Kidney epithelial cell (primary cell): Measurements from ENCODE around the gene ARL5A. TPM values are rescaled to one million over a fixed set of nuclear protein-coding genes. Genes with fewer than 3 reads are reported as not detected.

ENCODE experiments used
- DNase-seq: peaks from one replicate; pipeline ENCODE4 v3.0.0-alpha.2; 2010; ENCODE audit warnings: low read depth
- H3K27me3 ChIP-seq: 2 replicates; pipeline ENCODE4 v1.6.0; 2011; ENCODE audit warnings: low read length; ENCODE audit not compliant: control insufficient read depth, insufficient read depth
- H3K36me3 ChIP-seq: 2 replicates; pipeline ENCODE4 v1.5.1; 2011; ENCODE audit warnings: low read length; ENCODE audit not compliant: control insufficient read depth, insufficient read depth
- H3K4me3 ChIP-seq: 2 replicates; pipeline ENCODE4 v1.5.1; 2011; ENCODE audit warnings: low read depth, mild to moderate bottlenecking, control low read depth, low read length
- total RNA-seq: library from RNA; depleted of rRNA; stranded (reverse); fragments of >200 nt; gene quantifications from 2 replicates; pipeline ENCODE4 v1.2.3, GENCODE V29; 2015
- TF ChIP-seq, protein P1 (sequence below): IDR thresholded peaks from 2 replicates; pipeline ENCODE4 v1.5.1; 2011; ENCODE audit warnings: mild to moderate bottlenecking, moderate library complexity, low read length, control low read depth, inconsistent platforms; ENCODE audit not compliant: insufficient read depth, poor library complexity, severe bottlenecking

Gene ARL5A
- total RNA-seq, 1 donor from 2014 or later: 50.4 TPM

DNA sequence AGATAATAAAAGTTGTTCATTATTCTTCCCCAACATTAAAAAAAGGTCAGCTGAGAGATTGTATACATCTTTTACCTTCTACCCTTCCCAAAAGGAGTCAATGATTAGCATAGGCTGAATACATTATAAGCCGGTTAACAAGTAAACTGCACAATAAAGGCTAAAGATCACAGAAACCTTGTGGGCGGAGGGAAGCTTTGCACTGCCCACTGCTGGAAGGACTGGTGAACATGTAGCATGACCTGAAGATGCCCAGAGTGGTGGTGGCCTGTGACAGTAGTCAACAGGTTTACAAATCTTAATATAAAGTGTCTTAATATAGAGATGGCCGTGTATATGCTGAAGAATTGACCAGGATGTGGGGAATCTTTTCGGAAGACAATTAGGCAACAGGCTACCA, 35.6 kb downstream of the ARL5A start:
- TF ChIP-seq, protein P1, sequence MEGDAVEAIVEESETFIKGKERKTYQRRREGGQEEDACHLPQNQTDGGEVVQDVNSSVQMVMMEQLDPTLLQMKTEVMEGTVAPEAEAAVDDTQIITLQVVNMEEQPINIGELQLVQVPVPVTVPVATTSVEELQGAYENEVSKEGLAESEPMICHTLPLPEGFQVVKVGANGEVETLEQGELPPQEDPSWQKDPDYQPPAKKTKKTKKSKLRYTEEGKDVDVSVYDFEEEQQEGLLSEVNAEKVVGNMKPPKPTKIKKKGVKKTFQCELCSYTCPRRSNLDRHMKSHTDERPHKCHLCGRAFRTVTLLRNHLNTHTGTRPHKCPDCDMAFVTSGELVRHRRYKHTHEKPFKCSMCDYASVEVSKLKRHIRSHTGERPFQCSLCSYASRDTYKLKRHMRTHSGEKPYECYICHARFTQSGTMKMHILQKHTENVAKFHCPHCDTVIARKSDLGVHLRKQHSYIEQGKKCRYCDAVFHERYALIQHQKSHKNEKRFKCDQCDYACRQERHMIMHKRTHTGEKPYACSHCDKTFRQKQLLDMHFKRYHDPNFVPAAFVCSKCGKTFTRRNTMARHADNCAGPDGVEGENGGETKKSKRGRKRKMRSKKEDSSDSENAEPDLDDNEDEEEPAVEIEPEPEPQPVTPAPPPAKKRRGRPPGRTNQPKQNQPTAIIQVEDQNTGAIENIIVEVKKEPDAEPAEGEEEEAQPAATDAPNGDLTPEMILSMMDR: no peak
- Histone ChIP-seq H3K36me3 (no peaks in the 10 kb centered on the region), H3K4me3 (no peak overlapping the region), H3K27me3 (no peaks in the 10 kb centered on the region)
- no peak for DNase-seq

DNA sequence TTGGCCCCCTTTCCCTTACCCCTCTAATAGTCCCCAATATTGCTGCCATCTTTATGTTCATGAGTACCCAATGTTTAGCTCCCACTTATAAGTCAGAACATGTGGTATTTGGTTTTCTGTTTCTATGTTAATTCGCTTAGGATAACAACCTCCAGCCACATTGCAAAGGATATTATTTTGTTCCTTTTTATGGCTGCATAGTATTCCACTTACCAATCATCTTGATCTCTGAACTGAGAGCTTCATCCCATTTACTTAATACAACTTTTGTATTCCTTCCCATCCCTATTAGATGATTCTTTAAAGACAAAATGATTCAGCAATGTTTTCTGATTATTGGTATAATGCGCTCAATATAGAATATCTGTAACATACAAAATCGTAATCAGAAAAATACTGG, 36.7 kb downstream of the ARL5A start:
- Histone ChIP-seq H3K4me3 (no peak overlapping the region), H3K36me3 (no peaks in the 10 kb centered on the region), H3K27me3 (no peaks in the 10 kb centered on the region)
- DNase-seq: no peak
- TF ChIP-seq, protein P1: no peak

DNA sequence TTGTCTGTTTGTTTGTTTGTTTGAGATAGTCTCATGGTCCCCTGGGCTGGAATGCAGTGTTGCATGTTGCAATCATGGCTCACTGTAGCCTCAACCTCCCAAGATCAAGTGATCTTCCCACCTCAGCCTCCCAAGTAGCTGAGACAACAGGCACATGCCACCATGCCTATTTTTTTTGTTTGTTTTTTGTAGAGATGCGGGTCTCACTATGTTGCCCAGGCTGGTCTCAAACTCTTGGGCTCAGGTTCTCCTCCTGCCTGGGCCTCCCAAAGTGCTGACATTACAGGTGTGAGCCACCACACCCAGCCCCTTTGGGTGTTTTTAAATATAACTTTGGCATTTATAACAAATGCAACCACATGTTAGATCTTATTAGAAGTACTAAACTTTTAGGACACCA, 37.5 kb downstream of the ARL5A start:
- TF ChIP-seq, protein P1: no peak
- Histone ChIP-seq H3K4me3 (no peak overlapping the region), H3K27me3 (no peaks in the 10 kb centered on the region), H3K36me3 (no peaks in the 10 kb centered on the region)
- no peak for DNase-seq

DNA sequence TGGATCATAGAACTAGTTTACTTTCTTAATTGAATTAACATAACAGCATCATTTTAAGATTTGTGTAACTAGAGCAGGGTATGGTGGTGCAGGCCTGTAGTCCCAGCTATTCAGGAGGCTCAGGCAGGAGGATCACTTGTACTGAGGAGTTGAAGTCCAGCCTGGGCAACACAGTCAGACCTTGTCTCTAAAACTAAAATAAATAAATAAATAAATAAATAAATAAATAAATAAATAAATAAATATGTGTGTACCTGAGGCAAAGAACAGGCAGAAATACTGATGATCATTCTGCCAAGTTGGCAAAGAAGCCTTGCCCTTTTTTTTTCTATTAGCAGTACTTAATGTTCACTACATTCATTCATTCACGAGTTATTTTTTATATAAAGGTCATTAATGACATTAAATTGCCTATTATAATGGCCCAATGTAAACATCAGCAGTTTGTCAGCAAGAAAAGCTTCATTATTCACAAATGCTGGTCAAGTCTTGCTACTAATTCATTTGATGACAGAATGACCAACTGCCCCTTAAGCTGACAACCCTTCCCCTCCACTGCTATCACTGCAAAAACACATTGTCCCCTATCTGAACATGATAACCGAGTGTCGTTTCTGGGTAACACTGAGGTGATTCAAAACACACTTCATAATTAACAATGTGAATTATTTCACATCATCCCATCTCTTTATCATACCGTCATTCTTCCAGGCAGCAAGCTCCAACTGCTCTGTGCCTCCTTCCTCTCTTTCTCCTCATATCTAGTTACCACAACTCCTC, 39.0 kb downstream of the ARL5A start:
- Histone ChIP-seq H3K36me3 (no peaks in the 10 kb centered on the region), H3K27me3 (no peaks in the 10 kb centered on the region), H3K4me3 (no peak overlapping the region)
- DNase-seq: no peak
- TF ChIP-seq, protein P1: no peak

DNA sequence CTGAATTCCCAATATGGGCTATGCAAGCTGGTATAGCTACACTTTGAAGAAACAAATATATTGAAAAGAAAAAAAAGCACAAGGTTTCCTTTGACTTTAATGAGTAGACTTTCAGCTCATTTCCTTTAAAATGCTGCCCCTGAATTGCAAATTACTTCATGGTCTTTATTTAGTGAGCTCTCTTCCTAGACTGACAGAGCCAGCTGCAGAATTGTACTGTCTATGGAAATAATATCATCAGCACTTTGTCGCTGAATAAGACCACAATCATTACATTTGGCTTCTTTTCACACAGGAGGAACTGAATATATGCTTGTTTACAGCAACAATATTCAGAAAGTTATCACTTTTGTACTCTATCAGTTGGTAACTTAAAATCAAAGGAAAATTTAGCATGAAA, 41.7 kb downstream of the ARL5A start:
- no peaks in the 10 kb centered on the region for H3K36me3 ChIP-seq
- TF ChIP-seq, protein P1: no peak

DNA sequence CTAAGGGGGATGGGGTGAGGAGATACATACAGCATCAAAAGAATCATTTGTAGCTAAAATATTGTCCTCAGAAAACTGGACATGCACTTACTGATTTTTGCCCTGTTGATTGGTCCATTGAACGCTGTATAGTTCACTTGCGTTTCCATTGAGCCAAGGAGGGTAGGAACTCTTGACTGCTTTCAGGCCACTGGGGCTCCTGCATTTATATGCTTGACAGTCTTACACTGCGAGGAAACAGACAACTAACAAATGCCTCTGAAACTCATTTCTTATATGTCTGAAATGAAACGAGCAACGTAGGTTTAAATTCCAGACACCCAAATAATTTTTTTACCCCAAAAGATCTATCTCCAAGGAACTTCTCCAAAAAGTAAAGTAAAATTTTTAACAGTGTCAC, 42.1 kb downstream of the ARL5A start:
- TF ChIP-seq, protein P1: no peak
- Histone ChIP-seq H3K27me3 (no peaks in the 10 kb centered on the region), H3K4me3 (no peak overlapping the region), H3K36me3 (no peaks in the 10 kb centered on the region)
- no peak for DNase-seq

More for the DNA sequence above, 41.7 kb downstream of the ARL5A start:
- Histone ChIP-seq H3K27me3 (no peaks in the 10 kb centered on the region), H3K4me3 (no peak overlapping the region)
- DNase-seq: no peak
